Measurements from ENCODE around the gene PTPRA. TPM values are rescaled to one million over a fixed set of nuclear protein-coding genes. Genes with fewer than 3 reads are reported as not detected.
A peak's percentile ranks its signal among the peaks of the same experiment; 100 is the strongest.
"Not testable (repeated sequence)": the region's sequence is repeated elsewhere in the genome, so short reads cannot be mapped to it uniquely, and the experiment has no call there.

The PTPRA gene
- total and polyA plus RNA-seq, 8 donors = 6.8 to 29.1 (median 18.2) TPM

GRCh38 chr20:3013771-3014170 lies 140.5 kb downstream of the PTPRA start:
- ATAC-seq (no peak), DNase-seq (no peak), FAIRE-seq (no peak)
- no peaks in the 10 kb centered on the region for H3K36me3 ChIP-seq
- H3K4me1 ChIP-seq = no peaks in the 10 kb centered on the region
- no peaks in the 10 kb centered on the region for H3K27me3 ChIP-seq
- WGBS, 2 donors = 96 to 97% methylated on average over 5 of the region's 5 CpGs
- TF ChIP-seq, protein P1, sequence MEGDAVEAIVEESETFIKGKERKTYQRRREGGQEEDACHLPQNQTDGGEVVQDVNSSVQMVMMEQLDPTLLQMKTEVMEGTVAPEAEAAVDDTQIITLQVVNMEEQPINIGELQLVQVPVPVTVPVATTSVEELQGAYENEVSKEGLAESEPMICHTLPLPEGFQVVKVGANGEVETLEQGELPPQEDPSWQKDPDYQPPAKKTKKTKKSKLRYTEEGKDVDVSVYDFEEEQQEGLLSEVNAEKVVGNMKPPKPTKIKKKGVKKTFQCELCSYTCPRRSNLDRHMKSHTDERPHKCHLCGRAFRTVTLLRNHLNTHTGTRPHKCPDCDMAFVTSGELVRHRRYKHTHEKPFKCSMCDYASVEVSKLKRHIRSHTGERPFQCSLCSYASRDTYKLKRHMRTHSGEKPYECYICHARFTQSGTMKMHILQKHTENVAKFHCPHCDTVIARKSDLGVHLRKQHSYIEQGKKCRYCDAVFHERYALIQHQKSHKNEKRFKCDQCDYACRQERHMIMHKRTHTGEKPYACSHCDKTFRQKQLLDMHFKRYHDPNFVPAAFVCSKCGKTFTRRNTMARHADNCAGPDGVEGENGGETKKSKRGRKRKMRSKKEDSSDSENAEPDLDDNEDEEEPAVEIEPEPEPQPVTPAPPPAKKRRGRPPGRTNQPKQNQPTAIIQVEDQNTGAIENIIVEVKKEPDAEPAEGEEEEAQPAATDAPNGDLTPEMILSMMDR (IDR thresholded peaks at IDR 0.05) = no peak
- H3K4me3 ChIP-seq = no peak overlapping the region
- H3K27ac ChIP-seq = no peak overlapping the region
- intact Hi-C loops (cut with DNase I) = no loop called here
- H3K9me3 ChIP-seq = no peaks in the 10 kb centered on the region

GRCh38 chr20:3014179-3014578 lies 140.9 kb downstream of the PTPRA start:
- Histone ChIP-seq H3K27me3 (no peaks in the 10 kb centered on the region), H3K4me1 (no peaks in the 10 kb centered on the region), H3K9me3 (no peaks in the 10 kb centered on the region), H3K4me3 (no peak overlapping the region), H3K36me3 (no peaks in the 10 kb centered on the region), H3K27ac (no peak overlapping the region)
- intact Hi-C loops (cut with DNase I) = no loop called here
- WGBS, 2 donors = 96 to 98% methylated on average over 7 of the region's 7 CpGs
- DNase-seq = no peak
- no peak for ATAC-seq
- TF ChIP-seq, protein P1 (IDR thresholded peaks at IDR 0.05) = no peak
- no peak for FAIRE-seq

DNA sequence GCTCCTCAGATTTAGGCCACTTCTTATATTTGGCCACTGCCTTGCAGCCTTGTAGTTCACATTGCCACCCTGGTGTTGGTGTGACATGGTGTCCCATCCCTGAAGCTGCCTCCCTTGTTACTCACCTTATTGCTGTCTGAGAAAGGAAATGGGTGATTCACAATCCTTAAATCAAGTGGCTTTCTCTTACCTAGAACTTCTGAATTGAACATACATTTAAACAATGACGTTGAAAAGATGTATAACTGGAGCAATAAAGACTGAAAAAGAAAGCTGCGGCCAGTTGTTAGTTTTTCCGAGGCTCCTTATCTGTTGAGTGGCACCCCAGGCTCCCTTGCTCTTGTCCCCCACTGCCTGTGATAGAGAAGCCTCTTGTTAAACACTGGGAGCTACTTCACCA lies 141.4 kb downstream of the PTPRA start:
- no peaks in the 10 kb centered on the region for H3K27me3 ChIP-seq
- WGBS, 2 donors = 69 to 81% methylated on average over 3 of the region's 3 CpGs
- TF ChIP-seq, protein P1 (IDR thresholded peaks at IDR 0.05) = no peak
- no peak overlapping the region for H3K27ac ChIP-seq
- intact Hi-C loops (cut with DNase I) = no loop called here
- no peak overlapping the region for H3K4me3 ChIP-seq
- DNase-seq (no peak), FAIRE-seq (no peak), ATAC-seq (no peak)
- no peaks in the 10 kb centered on the region for H3K4me1 ChIP-seq
- no peaks in the 10 kb centered on the region for H3K9me3 ChIP-seq
- no peaks in the 10 kb centered on the region for H3K36me3 ChIP-seq

GRCh38 chr20:3015302-3015701 lies 142.0 kb downstream of the PTPRA start:
- H3K4me3 ChIP-seq; FAIRE-seq; H3K36me3 ChIP-seq; DNase-seq; H3K27me3 ChIP-seq; H3K27ac ChIP-seq; H3K9me3 ChIP-seq; ATAC-seq; intact Hi-C loops (cut with DNase I); H3K4me1 ChIP-seq: not testable (repeated sequence)
- whole genome bisulfite sequencing, 2 donors = 90 to 92% methylated on average over 5 of the region's 5 CpGs

GRCh38 chr20:3021327-3021726 lies 148.0 kb downstream of the PTPRA start:
- TF ChIP-seq, protein P1 (IDR thresholded peaks at IDR 0.05) = no peak
- Histone ChIP-seq H3K27me3 (no peaks in the 10 kb centered on the region), H3K27ac (no peak overlapping the region), H3K9me3 (no peaks in the 10 kb centered on the region), H3K4me1 (no peaks in the 10 kb centered on the region), H3K36me3 (peaks cover 0 to 32% (median 11%) of the 10 kb centered on the region in 3 donors), H3K4me3 (no peak overlapping the region)
- ATAC-seq (peak in 1 of 4 donors; percentile 22), DNase-seq (no peak), FAIRE-seq (no peak)
- intact Hi-C loops (cut with DNase I) = no loop called here
- 90 to 96% methylated on average over 4 of the region's 4 CpGs for WGBS, 2 donors

All from pancreas (tissue), 10 donors.